Daoy (cell line): ENCODE data around the gene SMURF2. TPM values are rescaled to one million over a fixed set of nuclear protein-coding genes. Genes with fewer than 3 reads are reported as not detected.
"Not testable (repeated sequence)": the region's sequence is repeated elsewhere in the genome, so short reads cannot be mapped to it uniquely, and the experiment has no call there.

Source experiments
- DNase-seq: peaks from one replicate; pipeline ENCODE4 v3.0.0-alpha.2; 2015; ENCODE audit warnings: low read depth
- total RNA-seq: library from RNA; depleted of rRNA; stranded (reverse); fragments of >200 nt; shearing (Covaris generic); gene quantifications from 2 replicates; pipeline ENCODE4 v1.2.3, GENCODE V29; 2014; rRNA removed

Gene SMURF2
- 80.7 and 84.8 TPM in 2 replicates for total RNA-seq

GRCh38 chr17:64661976-64662773 is at the start of gene SMURF2:
Gene SMURF2 (minus strand): TSS chr17:64662307. CDS start chr17:64661880, 427 bp downstream.
- DNase-seq = peak; percentile 86

DNA sequence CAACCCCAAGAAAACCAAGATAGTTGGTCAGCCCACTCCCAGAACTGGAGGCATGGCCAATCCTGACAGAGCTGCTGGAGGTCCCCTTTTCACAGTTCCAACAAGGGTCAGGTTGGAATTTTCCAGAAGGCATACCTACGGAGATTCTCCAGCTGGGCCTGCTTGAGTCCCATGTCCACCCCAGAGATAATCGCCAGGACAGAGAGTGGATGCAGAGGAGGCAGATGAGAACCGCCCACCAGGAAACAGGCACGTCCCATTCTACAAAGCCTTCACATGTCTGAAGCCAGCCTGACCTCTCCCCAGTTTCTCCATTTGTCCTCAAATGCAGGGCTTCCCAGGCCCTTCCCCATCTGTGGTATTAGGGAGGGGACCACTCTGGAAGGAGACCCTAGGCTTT is 47.4 kb upstream of the SMURF2 start:
- peak; percentile 26 for DNase-seq

GRCh38 chr17:64707050-64707591 is 45.0 kb upstream of the SMURF2 start:
- peak; percentile 100 for DNase-seq

- peak; percentile 86 for DNase-seq
Observed at GRCh38 chr17:64706224-64707049, 44.3 kb upstream of the SMURF2 start.

DNA sequence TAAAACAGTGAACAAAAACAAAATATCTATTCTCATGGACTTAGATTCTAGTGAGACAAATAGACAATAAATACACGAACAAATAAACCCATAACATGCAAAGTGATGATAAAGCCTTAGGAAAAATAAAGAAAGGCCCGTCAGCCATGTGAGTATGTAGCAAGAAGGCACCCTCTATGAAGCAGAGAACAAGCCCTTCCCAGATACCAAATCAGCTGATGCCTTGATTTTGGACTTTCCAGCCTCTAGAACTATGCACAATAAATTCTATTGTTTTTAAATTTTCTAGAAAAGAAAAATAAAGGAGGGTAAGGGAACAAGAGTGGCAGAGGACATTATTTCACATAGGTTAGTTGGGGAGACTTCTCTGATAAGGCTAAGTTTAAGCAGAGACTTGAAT is 40.7 kb upstream of the SMURF2 start:
- no peak for DNase-seq

DNA sequence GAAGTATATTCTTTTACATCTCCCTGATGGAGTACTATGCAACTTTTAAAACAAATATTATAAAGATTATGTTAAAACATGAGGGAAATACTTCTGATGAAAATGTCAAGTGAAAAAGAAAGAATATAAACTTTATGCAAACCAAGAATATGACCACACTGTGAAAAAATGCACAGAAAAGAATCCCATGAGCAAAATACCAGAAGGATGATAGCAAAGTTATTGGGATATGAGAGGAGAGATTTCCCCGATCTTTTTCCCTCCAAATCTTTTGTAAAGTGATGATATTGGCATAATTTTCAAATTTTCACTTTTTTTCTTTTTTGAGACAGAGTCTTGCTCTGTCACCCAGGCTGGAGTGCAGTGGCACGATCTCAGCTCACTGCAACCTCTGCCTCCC is 36.6 kb upstream of the SMURF2 start:
- DNase-seq = no peak

DNA sequence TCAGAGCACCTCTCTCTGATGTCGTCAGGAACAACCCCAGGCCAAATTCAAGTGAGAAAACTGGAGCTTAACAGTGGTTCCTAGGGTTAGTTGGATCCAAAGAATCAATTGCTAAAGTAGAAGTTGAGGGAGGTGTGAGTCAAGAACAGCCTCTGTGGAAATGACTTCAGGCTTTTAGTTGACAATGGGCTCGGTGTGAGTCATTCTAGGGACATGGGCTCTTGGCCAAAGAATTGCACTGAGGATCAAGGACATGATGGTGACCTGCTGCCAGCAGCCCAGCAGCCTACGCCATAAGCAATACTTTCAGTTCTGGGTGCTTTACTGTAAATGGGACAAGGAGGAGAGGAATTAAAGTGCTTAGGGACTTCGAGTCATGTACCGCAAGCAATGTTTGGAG is 32.1 kb upstream of the SMURF2 start:
- peak; percentile 85 for DNase-seq

DNA sequence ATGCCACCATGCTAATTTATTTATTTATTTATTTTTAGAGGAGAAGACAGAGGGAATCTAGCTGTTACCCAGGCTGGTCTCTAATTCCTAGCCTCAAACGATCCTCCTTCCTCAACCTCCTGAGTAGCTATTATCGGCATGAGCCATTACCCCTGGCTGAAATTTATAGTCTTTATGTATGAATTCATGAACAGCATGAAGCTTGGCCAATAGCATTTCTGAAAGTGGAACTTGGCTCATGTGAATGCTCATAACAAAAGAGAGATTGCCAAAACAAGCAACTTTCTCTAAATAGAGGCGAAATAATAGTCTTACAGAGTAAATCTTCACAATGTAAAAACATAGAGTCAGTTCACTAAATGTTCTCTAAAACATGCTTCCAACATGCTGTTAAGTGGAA is 30.1 kb upstream of the SMURF2 start:
- no peak for DNase-seq

DNA sequence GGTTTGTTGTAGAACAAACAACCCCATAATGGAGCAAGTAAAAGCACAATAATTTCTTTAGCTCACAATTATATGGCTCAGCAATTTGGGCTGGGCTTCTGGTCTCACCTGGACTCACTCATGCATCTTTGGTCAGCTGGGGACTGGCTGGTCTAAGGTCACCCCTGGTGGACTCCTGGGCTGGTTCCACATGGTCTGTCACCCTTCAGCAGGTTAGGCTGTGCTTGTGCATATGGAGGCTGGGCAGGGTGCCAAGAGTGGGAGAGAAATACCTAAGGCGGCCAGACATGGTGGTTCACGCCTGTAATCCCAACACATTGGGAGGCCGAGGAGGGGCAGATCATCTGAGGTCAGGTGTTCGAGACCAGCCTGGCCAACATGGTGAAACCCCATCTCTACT is 27.0 kb upstream of the SMURF2 start:
- DNase-seq = no peak

- DNase-seq = no peak
Observed at GRCh38 chr17:64688481-64688880, 26.4 kb upstream of the SMURF2 start.

GRCh38 chr17:64687961-64688360 is 25.9 kb upstream of the SMURF2 start:
- no peak for DNase-seq

GRCh38 chr17:64687376-64687775 is 25.3 kb upstream of the SMURF2 start:
- DNase-seq = no peak

GRCh38 chr17:64686705-64687104 is 24.6 kb upstream of the SMURF2 start:
- DNase-seq = no peak

DNA sequence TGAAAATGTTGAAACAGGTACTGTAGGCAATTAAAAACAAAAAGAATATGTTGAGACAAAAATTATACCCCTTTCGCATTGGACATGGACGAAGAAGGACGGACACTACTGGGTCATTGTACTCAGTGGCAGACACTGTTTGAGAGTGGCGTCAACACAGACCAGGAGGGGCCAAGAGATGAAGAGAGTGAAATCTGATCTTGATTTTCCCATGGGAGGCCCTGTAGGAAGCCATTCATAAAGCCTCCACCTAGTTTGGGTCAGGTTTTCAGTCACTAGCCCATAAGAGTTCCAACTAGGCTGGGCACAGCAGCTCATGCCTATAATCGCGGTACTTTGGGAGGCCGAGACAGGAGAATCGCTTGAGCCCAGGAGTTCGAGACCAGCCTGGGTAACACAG is 23.6 kb upstream of the SMURF2 start:
- DNase-seq = no peak

DNA sequence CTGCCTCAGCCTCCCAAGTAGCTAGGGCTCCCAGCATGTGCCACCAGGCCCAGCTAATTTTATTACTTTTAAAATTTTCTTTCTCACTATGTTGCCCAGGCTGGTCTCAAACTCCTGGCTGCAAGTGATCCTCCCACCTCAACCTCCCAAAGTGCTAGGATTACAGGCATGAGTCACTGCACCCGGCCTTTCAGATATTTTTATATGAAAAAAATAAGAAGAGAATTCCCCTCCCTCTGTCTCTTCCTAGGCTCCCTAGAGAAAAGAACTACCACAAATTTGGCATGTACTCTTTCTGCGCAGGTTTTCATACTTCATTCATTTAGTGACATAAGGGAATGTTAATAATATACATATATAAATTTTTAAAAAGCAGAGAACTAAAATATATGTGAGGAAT is 21.7 kb upstream of the SMURF2 start:
- DNase-seq = peak; percentile 64

DNA sequence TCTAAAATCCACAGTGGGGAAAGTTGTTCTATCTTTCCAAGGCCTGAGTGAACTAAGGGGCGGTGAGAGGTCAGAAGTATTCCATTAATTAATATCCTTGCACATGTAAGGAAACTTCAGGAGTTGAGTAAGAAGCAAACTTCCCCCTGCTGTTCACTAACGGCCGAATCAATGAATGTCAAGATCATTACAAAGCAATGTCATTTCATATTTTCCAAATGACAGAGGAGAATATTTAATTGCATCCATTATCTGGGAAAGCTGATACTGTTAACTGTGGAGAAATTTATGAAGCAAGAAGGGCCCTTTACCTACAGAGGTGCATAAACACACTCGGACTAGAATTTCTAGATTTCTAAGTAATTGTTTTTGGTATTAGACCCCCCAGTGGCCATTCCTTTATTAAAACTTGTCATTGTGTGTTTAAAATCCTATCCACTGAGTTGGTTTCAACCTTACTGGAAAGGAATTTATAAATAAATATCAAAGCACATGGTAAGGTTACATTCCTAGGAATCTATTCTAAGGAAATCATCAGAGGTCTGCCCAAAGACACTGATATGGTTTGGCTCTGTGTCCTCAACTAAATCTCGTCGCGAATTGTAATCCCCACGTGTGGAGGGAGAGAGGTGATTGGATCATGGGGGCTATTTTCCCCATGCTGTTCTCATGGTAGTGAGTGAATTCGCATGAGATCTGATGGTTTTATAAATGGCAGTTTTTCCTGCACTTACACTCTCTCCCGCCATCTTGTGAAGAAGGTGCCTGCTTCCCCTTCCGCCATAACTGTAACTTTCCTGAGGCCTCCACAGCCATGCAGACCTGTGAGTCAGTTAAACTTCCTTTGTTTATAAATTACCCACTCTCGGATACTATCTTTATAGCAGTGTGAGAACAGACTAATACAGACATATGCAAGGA is 20.4 kb upstream of the SMURF2 start:
- peak; percentile 79 for DNase-seq

GRCh38 chr17:64679710-64680216 is 17.7 kb upstream of the SMURF2 start:
- DNase-seq = peak; percentile 92

- no peak for DNase-seq
Observed at GRCh38 chr17:64676763-64677162, 14.7 kb upstream of the SMURF2 start.

GRCh38 chr17:64670843-64671590 is 8.9 kb upstream of the SMURF2 start:
- DNase-seq = not testable (repeated sequence)
